HepG2 (cell line): Measurements from ENCODE around the gene ODAD4. TPM values are rescaled to one million over a fixed set of nuclear protein-coding genes. Genes with fewer than 3 reads are reported as not detected.

Experiments used
- HMG20B ChIP-seq: conservative IDR thresholded peaks from 2 replicates; pipeline ENCODE4 v1.6.1; 2016; ENCODE audit warnings: missing genetic modification reagents, missing compliant biosample characterization
- MBD4 ChIP-seq: IDR thresholded peaks from 2 replicates; pipeline ENCODE4 v1.6.1; 2012; ENCODE audit warnings: low read length, inconsistent platforms, borderline replicate concordance
- SYNCRIP ChIP-seq: fragments of 200-400 bp; formaldehyde crosslinking; IDR thresholded peaks from 2 replicates; pipeline ENCODE4 v1.6.1; 2018; ENCODE audit warnings: mild to moderate bottlenecking, low read depth, low read length; ENCODE audit not compliant: insufficient read depth
- TEAD3 ChIP-seq: optimal IDR thresholded peaks from 2 replicates; pipeline ENCODE3; 2016; ENCODE audit warnings: borderline replicate concordance
- ZNF12 ChIP-seq: sonication (generic); formaldehyde crosslinking; IDR thresholded peaks from 2 replicates; pipeline ENCODE4 v1.5.0; 2020; ENCODE audit warnings: missing genetic modification reagents
- ZNF616 ChIP-seq: sonication (generic); formaldehyde crosslinking; IDR thresholded peaks from 2 replicates; pipeline ENCODE4 v1.5.0; 2020; ENCODE audit warnings: low read depth, mild to moderate bottlenecking, missing genetic modification reagents
- ZSCAN30 ChIP-seq: sonication (generic); formaldehyde crosslinking; IDR thresholded peaks from 2 replicates; pipeline ENCODE4 v1.5.0; 2020; ENCODE audit warnings: mild to moderate bottlenecking, missing genetic modification reagents
- polyA plus RNA-seq, 8 experiments: library from polyadenylated mRNA; depleted of rRNA in 3 of 8; stranded (reverse) in 7 of 8; unstranded in 1 of 8; fragments of >200 nt; fragmentation: Illumina TruSeq in 4 of 8; extraction: Trizol in 4 of 8; gene quantifications; 2 replicates each; pipeline versions ENCODE4 v1.2.1 to v1.2.3, GENCODE V29; 2011 to 2016; ENCODE audit warnings: low read depth in 4 of 8, missing spikeins in 1 of 8, mixed read lengths in 1 of 8; ENCODE audit not compliant: insufficient read depth in 1 of 8
- total RNA-seq, 5 experiments: library from RNA; depleted of rRNA; stranded (reverse); fragments of >200 nt; fragmentation: Illumina TruSeq; extraction: Trizol; gene quantifications; 2 replicates each; pipeline ENCODE4 v1.2.3, GENCODE V29; 2016; ENCODE audit warnings: low read depth in 1 of 5
- TF ChIP-seq, protein P1 (sequence below): sonication (generic); formaldehyde crosslinking; IDR thresholded peaks from 2 replicates; pipeline ENCODE4 v1.5.0; 2020; ENCODE audit warnings: missing genetic modification reagents, mild to moderate bottlenecking, borderline replicate concordance
- TF ChIP-seq, protein P2 (sequence below): sonication (generic); formaldehyde crosslinking; IDR thresholded peaks from 2 replicates; pipeline ENCODE4 v1.9.0; 2021; ENCODE audit warnings: mild to moderate bottlenecking, missing genetic modification reagents
- TF ChIP-seq, protein P3 (sequence below): sonication (generic); formaldehyde crosslinking; IDR thresholded peaks from 2 replicates; pipeline ENCODE4 v1.5.0; 2020; ENCODE audit warnings: missing genetic modification reagents
- TF ChIP-seq, protein P4 (sequence below): sonication (generic); formaldehyde crosslinking; IDR thresholded peaks from 2 replicates; pipeline ENCODE4 v1.4.0; 2020; ENCODE audit warnings: missing genetic modification reagents
- TF ChIP-seq, protein P5 (sequence below): sonication (generic); formaldehyde crosslinking; IDR thresholded peaks from 2 replicates; pipeline ENCODE4 v1.4.0; 2020; ENCODE audit warnings: missing genetic modification reagents, borderline replicate concordance

ODAD4 gene
- total and polyA plus RNA-seq, 2 of the 13 experiments (the other 11 are each of a cell fraction or from before 2014, with no cell fraction given), result 0.48 to 0.53 TPM

DNA sequence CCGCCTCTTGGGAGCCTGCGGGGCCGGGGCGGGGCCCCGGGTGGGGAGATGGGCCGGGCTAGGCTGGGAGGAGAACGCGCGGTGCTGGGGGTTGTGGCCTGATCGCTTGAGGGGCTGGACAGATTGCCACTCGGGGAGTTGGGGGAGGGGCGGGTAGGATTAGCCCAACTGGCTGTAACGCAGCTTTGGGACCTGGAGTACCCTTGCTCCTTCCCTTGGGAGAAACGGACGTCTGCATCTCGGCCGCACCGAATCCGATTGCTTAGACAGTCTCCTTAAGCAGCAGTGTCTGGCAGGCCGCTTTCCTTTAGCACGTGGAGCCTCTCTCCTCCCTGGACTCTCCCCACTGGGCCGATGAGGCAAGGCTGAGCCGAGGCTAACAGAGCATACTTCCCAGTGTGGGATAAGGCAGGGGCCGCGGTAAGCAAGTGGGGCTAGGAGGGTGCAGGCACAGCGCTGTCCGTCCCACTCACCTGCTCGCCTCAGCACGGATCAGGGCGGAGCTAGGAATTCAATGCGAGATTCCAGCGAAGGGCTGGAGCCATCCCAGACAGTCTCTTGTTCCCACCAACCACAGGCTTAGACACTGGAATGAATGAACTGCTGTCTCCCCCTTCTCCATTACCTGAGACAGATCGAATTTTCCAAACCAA, 11.1 kb upstream of the ODAD4 start (continued):
- TF ChIP-seq, protein P1, sequence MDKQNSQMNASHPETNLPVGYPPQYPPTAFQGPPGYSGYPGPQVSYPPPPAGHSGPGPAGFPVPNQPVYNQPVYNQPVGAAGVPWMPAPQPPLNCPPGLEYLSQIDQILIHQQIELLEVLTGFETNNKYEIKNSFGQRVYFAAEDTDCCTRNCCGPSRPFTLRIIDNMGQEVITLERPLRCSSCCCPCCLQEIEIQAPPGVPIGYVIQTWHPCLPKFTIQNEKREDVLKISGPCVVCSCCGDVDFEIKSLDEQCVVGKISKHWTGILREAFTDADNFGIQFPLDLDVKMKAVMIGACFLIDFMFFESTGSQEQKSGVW (CRISPR knock-in tag), result no peak
- TF ChIP-seq ZNF616 (CRISPR knock-in tag), result peak; percentile 79; the same call in 1 of the 2 replicates
- TF ChIP-seq, protein P2, sequence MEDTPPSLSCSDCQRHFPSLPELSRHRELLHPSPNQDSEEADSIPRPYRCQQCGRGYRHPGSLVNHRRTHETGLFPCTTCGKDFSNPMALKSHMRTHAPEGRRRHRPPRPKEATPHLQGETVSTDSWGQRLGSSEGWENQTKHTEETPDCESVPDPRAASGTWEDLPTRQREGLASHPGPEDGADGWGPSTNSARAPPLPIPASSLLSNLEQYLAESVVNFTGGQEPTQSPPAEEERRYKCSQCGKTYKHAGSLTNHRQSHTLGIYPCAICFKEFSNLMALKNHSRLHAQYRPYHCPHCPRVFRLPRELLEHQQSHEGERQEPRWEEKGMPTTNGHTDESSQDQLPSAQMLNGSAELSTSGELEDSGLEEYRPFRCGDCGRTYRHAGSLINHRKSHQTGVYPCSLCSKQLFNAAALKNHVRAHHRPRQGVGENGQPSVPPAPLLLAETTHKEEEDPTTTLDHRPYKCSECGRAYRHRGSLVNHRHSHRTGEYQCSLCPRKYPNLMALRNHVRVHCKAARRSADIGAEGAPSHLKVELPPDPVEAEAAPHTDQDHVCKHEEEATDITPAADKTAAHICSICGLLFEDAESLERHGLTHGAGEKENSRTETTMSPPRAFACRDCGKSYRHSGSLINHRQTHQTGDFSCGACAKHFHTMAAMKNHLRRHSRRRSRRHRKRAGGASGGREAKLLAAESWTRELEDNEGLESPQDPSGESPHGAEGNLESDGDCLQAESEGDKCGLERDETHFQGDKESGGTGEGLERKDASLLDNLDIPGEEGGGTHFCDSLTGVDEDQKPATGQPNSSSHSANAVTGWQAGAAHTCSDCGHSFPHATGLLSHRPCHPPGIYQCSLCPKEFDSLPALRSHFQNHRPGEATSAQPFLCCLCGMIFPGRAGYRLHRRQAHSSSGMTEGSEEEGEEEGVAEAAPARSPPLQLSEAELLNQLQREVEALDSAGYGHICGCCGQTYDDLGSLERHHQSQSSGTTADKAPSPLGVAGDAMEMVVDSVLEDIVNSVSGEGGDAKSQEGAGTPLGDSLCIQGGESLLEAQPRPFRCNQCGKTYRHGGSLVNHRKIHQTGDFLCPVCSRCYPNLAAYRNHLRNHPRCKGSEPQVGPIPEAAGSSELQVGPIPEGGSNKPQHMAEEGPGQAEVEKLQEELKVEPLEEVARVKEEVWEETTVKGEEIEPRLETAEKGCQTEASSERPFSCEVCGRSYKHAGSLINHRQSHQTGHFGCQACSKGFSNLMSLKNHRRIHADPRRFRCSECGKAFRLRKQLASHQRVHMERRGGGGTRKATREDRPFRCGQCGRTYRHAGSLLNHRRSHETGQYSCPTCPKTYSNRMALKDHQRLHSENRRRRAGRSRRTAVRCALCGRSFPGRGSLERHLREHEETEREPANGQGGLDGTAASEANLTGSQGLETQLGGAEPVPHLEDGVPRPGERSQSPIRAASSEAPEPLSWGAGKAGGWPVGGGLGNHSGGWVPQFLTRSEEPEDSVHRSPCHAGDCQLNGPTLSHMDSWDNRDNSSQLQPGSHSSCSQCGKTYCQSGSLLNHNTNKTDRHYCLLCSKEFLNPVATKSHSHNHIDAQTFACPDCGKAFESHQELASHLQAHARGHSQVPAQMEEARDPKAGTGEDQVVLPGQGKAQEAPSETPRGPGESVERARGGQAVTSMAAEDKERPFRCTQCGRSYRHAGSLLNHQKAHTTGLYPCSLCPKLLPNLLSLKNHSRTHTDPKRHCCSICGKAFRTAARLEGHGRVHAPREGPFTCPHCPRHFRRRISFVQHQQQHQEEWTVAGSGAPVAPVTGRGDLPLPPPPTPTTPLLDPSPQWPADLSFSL (CRISPR knock-in tag), result no peak
- TF ChIP-seq, protein P3, sequence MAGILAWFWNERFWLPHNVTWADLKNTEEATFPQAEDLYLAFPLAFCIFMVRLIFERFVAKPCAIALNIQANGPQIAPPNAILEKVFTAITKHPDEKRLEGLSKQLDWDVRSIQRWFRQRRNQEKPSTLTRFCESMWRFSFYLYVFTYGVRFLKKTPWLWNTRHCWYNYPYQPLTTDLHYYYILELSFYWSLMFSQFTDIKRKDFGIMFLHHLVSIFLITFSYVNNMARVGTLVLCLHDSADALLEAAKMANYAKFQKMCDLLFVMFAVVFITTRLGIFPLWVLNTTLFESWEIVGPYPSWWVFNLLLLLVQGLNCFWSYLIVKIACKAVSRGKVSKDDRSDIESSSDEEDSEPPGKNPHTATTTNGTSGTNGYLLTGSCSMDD, result no peak
- TF ChIP-seq, protein P4, sequence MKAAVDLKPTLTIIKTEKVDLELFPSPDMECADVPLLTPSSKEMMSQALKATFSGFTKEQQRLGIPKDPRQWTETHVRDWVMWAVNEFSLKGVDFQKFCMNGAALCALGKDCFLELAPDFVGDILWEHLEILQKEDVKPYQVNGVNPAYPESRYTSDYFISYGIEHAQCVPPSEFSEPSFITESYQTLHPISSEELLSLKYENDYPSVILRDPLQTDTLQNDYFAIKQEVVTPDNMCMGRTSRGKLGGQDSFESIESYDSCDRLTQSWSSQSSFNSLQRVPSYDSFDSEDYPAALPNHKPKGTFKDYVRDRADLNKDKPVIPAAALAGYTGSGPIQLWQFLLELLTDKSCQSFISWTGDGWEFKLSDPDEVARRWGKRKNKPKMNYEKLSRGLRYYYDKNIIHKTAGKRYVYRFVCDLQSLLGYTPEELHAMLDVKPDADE, result 0 out of 2 replicates have a peak, but pooled peaks have one; percentile 81
- TF ChIP-seq TEAD3, result peak; percentile 92
- TF ChIP-seq MBD4, result no peak
- TF ChIP-seq ZNF12 (CRISPR knock-in tag), result no peak
- TF ChIP-seq, protein P5, sequence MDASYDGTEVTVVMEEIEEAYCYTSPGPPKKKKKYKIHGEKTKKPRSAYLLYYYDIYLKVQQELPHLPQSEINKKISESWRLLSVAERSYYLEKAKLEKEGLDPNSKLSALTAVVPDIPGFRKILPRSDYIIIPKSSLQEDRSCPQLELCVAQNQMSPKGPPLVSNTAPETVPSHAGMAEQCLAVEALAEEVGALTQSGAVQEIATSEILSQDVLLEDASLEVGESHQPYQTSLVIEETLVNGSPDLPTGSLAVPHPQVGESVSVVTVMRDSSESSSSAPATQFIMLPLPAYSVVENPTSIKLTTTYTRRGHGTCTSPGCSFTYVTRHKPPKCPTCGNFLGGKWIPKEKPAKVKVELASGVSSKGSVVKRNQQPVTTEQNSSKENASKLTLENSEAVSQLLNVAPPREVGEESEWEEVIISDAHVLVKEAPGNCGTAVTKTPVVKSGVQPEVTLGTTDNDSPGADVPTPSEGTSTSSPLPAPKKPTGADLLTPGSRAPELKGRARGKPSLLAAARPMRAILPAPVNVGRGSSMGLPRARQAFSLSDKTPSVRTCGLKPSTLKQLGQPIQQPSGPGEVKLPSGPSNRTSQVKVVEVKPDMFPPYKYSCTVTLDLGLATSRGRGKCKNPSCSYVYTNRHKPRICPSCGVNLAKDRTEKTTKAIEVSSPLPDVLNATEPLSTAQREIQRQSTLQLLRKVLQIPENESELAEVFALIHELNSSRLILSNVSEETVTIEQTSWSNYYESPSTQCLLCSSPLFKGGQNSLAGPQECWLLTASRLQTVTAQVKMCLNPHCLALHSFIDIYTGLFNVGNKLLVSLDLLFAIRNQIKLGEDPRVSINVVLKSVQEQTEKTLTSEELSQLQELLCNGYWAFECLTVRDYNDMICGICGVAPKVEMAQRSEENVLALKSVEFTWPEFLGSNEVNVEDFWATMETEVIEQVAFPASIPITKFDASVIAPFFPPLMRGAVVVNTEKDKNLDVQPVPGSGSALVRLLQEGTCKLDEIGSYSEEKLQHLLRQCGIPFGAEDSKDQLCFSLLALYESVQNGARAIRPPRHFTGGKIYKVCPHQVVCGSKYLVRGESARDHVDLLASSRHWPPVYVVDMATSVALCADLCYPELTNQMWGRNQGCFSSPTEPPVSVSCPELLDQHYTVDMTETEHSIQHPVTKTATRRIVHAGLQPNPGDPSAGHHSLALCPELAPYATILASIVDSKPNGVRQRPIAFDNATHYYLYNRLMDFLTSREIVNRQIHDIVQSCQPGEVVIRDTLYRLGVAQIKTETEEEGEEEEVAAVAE, result no peak; the same call in 1 of the 2 replicates
- TF ChIP-seq HMG20B, result no peak; the same call in 1 of the 2 replicates
- TF ChIP-seq ZSCAN30 (CRISPR knock-in tag), result no peak
- no peak for TF ChIP-seq SYNCRIP
